Measurements from ENCODE around the gene TMEM120B.
"Not testable (repeated sequence)": the region's sequence is repeated elsewhere in the genome, so short reads cannot be mapped to it uniquely, and the experiment has no call there.

GRCh38 chr12:121745545-121745944, 33.0 kb downstream of the TMEM120B start:
- TF ChIP-seq POLR2A (IDR thresholded peaks at IDR 0.05; ENCODE audit: borderline replicate concordance, extremely low read depth, insufficient read depth, insufficient read length); YY1 (IDR thresholded peaks at IDR 0.05; ENCODE audit: extremely low read depth, insufficient replicate concordance, low read depth, low read length); ZBTB33 (IDR thresholded peaks at IDR 0.05; ENCODE audit: extremely low read depth, insufficient replicate concordance, low read length); EZH2 (IDR thresholded peaks at IDR 0.05); SIN3A (IDR thresholded peaks at IDR 0.05; ENCODE audit: low read depth); CTCF (IDR thresholded peaks at IDR 0.05 in 2 of 3, conservative IDR thresholded peaks at IDR 0.05 in 1 of 3; ENCODE audit: borderline replicate concordance in 1 of 3, insufficient read depth in 1 of 3, low read depth in 2 of 3, low read length in 2 of 3); POLR2AphosphoS5 (IDR thresholded peaks at IDR 0.05; ENCODE audit: low read depth, low read length); MAX (IDR thresholded peaks at IDR 0.05); CBX3 (IDR thresholded peaks at IDR 0.05; ENCODE audit: low read depth); ATF3 (IDR thresholded peaks at IDR 0.05): not testable (repeated sequence)

Measured in HCT116 (cell line).